Natural killer cell (primary cell): Measurements from ENCODE around the gene POMT2. TPM values are rescaled to one million over a fixed set of nuclear protein-coding genes. Genes with fewer than 3 reads are reported as not detected.

Experiments used
- ATAC-seq, 3 donors: fragments of 150-1000 bp in 2 of 3; fragments of 200-7000 bp in 1 of 3; cut with Tn5 transposase; 1 replicate in 1 of 3; 2 replicates in 2 of 3; pipeline ENCODE4 v1.10.0; 2021; ENCODE audit warnings: mild to moderate bottlenecking in 2 of 3, moderate library complexity in 2 of 3
- DNase-seq, 2 donors: peaks; one replicate each; pipeline versions ENCODE4 v3.0.0 to v3.0.0-alpha.2; 2013 to 2021; ENCODE audit warnings: mixed read lengths in 1 of 2
- H3K27ac ChIP-seq: one replicate; pipeline ENCODE4 v1.5.1; 2013; ENCODE audit warnings: mild to moderate bottlenecking, low read length
- H3K27me3 ChIP-seq: one replicate; pipeline ENCODE4 v1.6.1; 2013; ENCODE audit warnings: low read length; ENCODE audit not compliant: control insufficient read depth, insufficient read depth
- H3K36me3 ChIP-seq: one replicate; pipeline ENCODE4 v1.6.1; 2013; ENCODE audit warnings: low read length; ENCODE audit not compliant: control insufficient read depth, insufficient read depth
- H3K4me1 ChIP-seq: one replicate; pipeline ENCODE4 v1.6.1; 2013; ENCODE audit warnings: low read length; ENCODE audit not compliant: control insufficient read depth, insufficient read depth
- H3K4me3 ChIP-seq: one replicate; pipeline ENCODE4 v1.5.1; 2013; ENCODE audit warnings: low read length
- H3K9me3 ChIP-seq: one replicate; pipeline ENCODE4 v1.6.1; 2013; ENCODE audit warnings: low read length; ENCODE audit not compliant: control insufficient read depth, insufficient read depth
- H3K27ac Mint-ChIP-seq, 2 donors: one replicate each; pipeline ENCODE4 v1.8.0; 2022; ENCODE audit warnings: mild to moderate bottlenecking in 2 of 2, mixed read lengths in 2 of 2, moderate library complexity in 1 of 2
- H3K27me3 Mint-ChIP-seq, 2 donors: one replicate each; pipeline ENCODE4 v1.8.0; 2022; ENCODE audit warnings: low read depth in 2 of 2, mixed read lengths in 2 of 2
- H3K36me3 Mint-ChIP-seq: one replicate; pipeline ENCODE4 v1.8.0; 2022; ENCODE audit warnings: mixed read lengths
- H3K4me1 Mint-ChIP-seq, 2 donors: one replicate each; pipeline ENCODE4 v1.8.0; 2022; ENCODE audit warnings: mixed read lengths in 2 of 2
- H3K4me3 Mint-ChIP-seq: one replicate; pipeline ENCODE4 v1.8.0; 2022; ENCODE audit warnings: mild to moderate bottlenecking, moderate library complexity, mixed read lengths
- H3K9me3 Mint-ChIP-seq, 2 donors: one replicate each; pipeline ENCODE4 v1.8.0; 2022; ENCODE audit warnings: mixed read lengths in 2 of 2
- WGBS: methylation state at CpG from one replicate; pipeline ENCODE4 v1.1.7; 2013; ENCODE audit warnings: missing lambda C conversion rate; ENCODE audit not compliant: insufficient coverage; 5-methylcytosine and 5-hydroxymethylcytosine counted together
- intact Hi-C: fragments of 100-400 bp; cut with micrococcal nuclease; formaldehyde crosslinking; loops from one replicate; pipeline ENCODE4 v1.14.2; 2022
- total RNA-seq, 4 donors: library from RNA; stranded (reverse); fragments of 120-200 nt in 1 of 4; gene quantifications; one replicate each; pipeline versions ENCODE4 v1.2.3 to v1.2.4, GENCODE V29; 2013 to 2022
- TF ChIP-seq, protein P1 (sequence below): fragments of 200-600 bp; IDR thresholded peaks from one replicate; pipeline ENCODE4 v1.8.0; 2022; ENCODE audit warnings: antibody characterized with exemption

The POMT2 gene
- total RNA-seq, 3 donors from 2014 or later (not counting 1 experiment from before 2014, with no cell fraction given) = 6.7 to 10.9 (median 8.6) TPM

DNA sequence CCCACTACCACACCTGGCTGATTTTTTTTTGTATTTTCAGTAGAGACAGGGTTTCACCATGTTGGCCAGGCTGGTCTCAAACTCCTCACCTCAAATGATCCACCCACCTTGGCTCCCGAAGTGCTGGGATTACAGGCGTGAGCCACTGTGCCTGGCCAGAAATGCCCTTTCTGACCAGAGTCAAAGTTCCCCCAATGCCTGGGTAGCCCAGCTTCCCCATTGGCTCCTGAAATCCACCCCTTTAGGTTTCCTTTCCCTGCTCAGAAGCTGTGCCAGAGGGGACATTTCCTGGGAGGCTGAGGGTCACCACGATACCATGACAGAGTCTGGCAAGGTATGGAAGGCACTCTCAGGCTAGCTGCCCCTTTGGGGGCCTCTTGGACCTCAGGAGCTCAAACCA lies 3.6 kb upstream of the POMT2 start:
- no peak overlapping the region for H3K27ac Mint-ChIP-seq

GRCh38 chr14:77323571-77323970 lies 2.9 kb upstream of the POMT2 start:
- intact Hi-C loops = no loop called here
- TF ChIP-seq, protein P1, sequence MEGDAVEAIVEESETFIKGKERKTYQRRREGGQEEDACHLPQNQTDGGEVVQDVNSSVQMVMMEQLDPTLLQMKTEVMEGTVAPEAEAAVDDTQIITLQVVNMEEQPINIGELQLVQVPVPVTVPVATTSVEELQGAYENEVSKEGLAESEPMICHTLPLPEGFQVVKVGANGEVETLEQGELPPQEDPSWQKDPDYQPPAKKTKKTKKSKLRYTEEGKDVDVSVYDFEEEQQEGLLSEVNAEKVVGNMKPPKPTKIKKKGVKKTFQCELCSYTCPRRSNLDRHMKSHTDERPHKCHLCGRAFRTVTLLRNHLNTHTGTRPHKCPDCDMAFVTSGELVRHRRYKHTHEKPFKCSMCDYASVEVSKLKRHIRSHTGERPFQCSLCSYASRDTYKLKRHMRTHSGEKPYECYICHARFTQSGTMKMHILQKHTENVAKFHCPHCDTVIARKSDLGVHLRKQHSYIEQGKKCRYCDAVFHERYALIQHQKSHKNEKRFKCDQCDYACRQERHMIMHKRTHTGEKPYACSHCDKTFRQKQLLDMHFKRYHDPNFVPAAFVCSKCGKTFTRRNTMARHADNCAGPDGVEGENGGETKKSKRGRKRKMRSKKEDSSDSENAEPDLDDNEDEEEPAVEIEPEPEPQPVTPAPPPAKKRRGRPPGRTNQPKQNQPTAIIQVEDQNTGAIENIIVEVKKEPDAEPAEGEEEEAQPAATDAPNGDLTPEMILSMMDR = no peak
- Mint-ChIP-seq H3K4me1 (peaks cover 13 to 14% of the 10 kb centered on the region in 2 donors), H3K36me3 (no peaks in the 10 kb centered on the region), H3K27ac (no peak overlapping the region), H3K9me3 (no peaks in the 10 kb centered on the region), H3K4me3 (no peak overlapping the region), H3K27me3 (no peaks in the 10 kb centered on the region)
- 98% methylated on average over 4 of the region's 4 CpGs for WGBS
- DNase-seq (no peak), ATAC-seq (no peak)
- Histone ChIP-seq H3K9me3 (no peaks in the 10 kb centered on the region), H3K4me3 (no peak overlapping the region), H3K4me1 (peaks cover 11% of the 10 kb centered on the region), H3K27ac (no peak overlapping the region), H3K27me3 (no peaks in the 10 kb centered on the region), H3K36me3 (no peaks in the 10 kb centered on the region)

More for the DNA sequence above, 3.6 kb upstream of the POMT2 start:
- no peak overlapping the region for H3K4me3 ChIP-seq
- DNase-seq = no peak
- intact Hi-C loops = no loop called here
- Mint-ChIP-seq H3K4me3 (no peak overlapping the region), H3K36me3 (no peaks in the 10 kb centered on the region), H3K27me3 (no peaks in the 10 kb centered on the region), H3K4me1 (peaks cover 13 to 14% of the 10 kb centered on the region in 2 donors), H3K9me3 (no peaks in the 10 kb centered on the region)
- H3K9me3 ChIP-seq = no peaks in the 10 kb centered on the region
- ATAC-seq = no peak
- H3K4me1 ChIP-seq = peaks cover 11% of the 10 kb centered on the region
- no peaks in the 10 kb centered on the region for H3K36me3 ChIP-seq
- TF ChIP-seq, protein P1 = no peak
- no peak overlapping the region for H3K27ac ChIP-seq
- 98% methylated on average over 3 of the region's 3 CpGs for WGBS
- no peaks in the 10 kb centered on the region for H3K27me3 ChIP-seq

DNA sequence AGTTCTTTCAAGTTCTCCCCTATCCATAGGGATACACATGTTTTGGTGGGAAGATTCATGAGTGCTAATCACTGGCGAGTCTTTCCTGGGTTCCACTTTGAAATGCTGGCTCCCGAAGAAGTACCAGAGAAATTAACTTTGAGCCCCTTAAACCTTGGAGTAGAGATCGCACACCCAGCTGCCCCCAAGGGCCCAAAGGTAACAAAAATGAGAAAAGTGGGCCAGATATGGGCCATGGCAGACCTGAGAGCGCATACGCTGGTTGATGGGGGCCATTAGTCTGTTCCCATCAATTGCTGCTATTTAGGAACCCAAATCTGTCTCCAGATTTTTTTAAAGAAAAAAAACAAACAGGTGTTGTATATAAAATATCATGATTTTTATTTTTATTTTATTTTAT lies 2.3 kb upstream of the POMT2 start:
- ATAC-seq (no peak), DNase-seq (no peak)
- Histone ChIP-seq H3K36me3 (no peaks in the 10 kb centered on the region), H3K4me1 (peaks cover 11% of the 10 kb centered on the region), H3K9me3 (no peaks in the 10 kb centered on the region), H3K27me3 (no peaks in the 10 kb centered on the region), H3K27ac (no peak overlapping the region), H3K4me3 (no peak overlapping the region)
- H3K4me1 Mint-ChIP-seq = peaks cover 13 to 14% of the 10 kb centered on the region in 2 donors
- H3K27ac Mint-ChIP-seq = no peak overlapping the region
- no peaks in the 10 kb centered on the region for H3K36me3 Mint-ChIP-seq
- WGBS = 100% methylated on average over 5 of the region's 5 CpGs
- TF ChIP-seq, protein P1 = no peak
- no peak overlapping the region for H3K4me3 Mint-ChIP-seq
- no peaks in the 10 kb centered on the region for H3K27me3 Mint-ChIP-seq
- H3K9me3 Mint-ChIP-seq = no peaks in the 10 kb centered on the region
- intact Hi-C loops = no loop called here

DNA sequence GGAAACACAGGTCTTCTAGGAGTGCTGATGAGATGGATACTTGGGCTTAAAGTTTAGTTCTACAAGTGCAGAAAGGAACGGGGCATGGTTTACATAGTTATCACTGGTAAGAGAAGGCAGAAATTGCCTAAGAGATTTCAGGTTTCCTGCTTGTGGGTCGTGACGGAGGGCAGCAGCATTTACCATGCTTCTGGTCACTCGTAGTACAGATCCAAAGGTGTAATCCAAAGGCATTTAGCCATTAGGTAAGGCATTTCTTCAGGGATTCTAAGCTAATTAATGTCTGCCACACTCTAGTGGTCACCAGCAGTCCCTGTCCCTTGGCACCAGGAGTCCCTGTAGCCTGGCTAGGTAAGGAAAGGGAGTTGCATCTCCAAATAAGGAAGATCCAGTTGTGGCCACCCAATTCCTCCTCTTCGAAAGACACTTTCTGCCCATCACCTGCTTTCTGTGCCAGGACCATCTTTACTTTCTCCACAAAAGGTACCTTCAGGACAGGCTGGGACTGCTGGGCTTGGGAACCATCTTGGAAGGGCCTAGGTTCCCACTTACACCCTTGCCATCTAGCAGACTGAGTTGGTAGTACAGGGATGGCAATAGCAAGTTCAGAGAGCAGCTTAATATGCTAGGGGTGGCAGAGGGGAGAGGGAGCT lies 1.7 kb upstream of the POMT2 start:
- peaks cover 13 to 14% of the 10 kb centered on the region in 2 donors for H3K4me1 Mint-ChIP-seq
- no peaks in the 10 kb centered on the region for H3K27me3 ChIP-seq
- no peak for ATAC-seq
- intact Hi-C loops = no loop called here
- no peaks in the 10 kb centered on the region for H3K36me3 ChIP-seq
- no peaks in the 10 kb centered on the region for H3K9me3 Mint-ChIP-seq
- H3K36me3 Mint-ChIP-seq = no peaks in the 10 kb centered on the region
- H3K4me3 Mint-ChIP-seq = peak overlapping the region; percentile 97
- H3K27ac Mint-ChIP-seq = peak overlapping the region; percentile 96 to 97
- no peak for DNase-seq
- TF ChIP-seq, protein P1 = no peak
- H3K4me1 ChIP-seq = peaks cover 11% of the 10 kb centered on the region
- H3K27me3 Mint-ChIP-seq = no peaks in the 10 kb centered on the region
- H3K27ac ChIP-seq = peak overlapping the region; percentile 88
- no peaks in the 10 kb centered on the region for H3K9me3 ChIP-seq
- no peak overlapping the region for H3K4me3 ChIP-seq
- 72% methylated on average over 5 of the region's 5 CpGs for WGBS
